GM10248 (cell line): ENCODE data around the gene ZAR1.
A peak's percentile ranks its signal among the peaks of the same experiment; 100 is the strongest.

Experiments used
- CTCF ChIA-PET: fragments of 300-600 bp; sonication (Branson Sonifier 250); formaldehyde crosslinking; extraction: SDS; loops from one replicate; lab custom pipeline; 2021; ENCODE audit warnings: antibody characterized with exemption; lab: Yijun Ruan, JAX
- POLR2A ChIA-PET: fragments of 350-650 bp; sonication (Branson Sonifier 250); formaldehyde crosslinking; extraction: SDS; loops from one replicate; lab custom pipeline; 2020; ENCODE audit warnings: antibody characterized with exemption; lab: Yijun Ruan, JAX
- DNase-seq: peaks from one replicate; pipeline ENCODE4 v3.0.0; 2012; ENCODE audit errors: extremely low spot score
- TF ChIP-seq, protein P1 (sequence below): IDR thresholded peaks from 2 replicates; pipeline ENCODE4 v1.5.1; 2012; ENCODE audit warnings: mild to moderate bottlenecking, low read depth; ENCODE audit errors: extremely low read depth, missing control alignments, control extremely low read depth

ZAR1 gene

GRCh38 chr4:48470570-48470969 lies 19.5 kb upstream of the ZAR1 start:
- no peak for DNase-seq
- POLR2A ChIA-PET, result no interaction called here
- CTCF ChIA-PET, result interaction anchor here (1.8 kb wide), 2 partner anchors 9 to 14 kb away, joined by 5 read pairs; no protein-coding TSS in a partner anchor
- TF ChIP-seq, protein P1, sequence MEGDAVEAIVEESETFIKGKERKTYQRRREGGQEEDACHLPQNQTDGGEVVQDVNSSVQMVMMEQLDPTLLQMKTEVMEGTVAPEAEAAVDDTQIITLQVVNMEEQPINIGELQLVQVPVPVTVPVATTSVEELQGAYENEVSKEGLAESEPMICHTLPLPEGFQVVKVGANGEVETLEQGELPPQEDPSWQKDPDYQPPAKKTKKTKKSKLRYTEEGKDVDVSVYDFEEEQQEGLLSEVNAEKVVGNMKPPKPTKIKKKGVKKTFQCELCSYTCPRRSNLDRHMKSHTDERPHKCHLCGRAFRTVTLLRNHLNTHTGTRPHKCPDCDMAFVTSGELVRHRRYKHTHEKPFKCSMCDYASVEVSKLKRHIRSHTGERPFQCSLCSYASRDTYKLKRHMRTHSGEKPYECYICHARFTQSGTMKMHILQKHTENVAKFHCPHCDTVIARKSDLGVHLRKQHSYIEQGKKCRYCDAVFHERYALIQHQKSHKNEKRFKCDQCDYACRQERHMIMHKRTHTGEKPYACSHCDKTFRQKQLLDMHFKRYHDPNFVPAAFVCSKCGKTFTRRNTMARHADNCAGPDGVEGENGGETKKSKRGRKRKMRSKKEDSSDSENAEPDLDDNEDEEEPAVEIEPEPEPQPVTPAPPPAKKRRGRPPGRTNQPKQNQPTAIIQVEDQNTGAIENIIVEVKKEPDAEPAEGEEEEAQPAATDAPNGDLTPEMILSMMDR, result no peak

DNA sequence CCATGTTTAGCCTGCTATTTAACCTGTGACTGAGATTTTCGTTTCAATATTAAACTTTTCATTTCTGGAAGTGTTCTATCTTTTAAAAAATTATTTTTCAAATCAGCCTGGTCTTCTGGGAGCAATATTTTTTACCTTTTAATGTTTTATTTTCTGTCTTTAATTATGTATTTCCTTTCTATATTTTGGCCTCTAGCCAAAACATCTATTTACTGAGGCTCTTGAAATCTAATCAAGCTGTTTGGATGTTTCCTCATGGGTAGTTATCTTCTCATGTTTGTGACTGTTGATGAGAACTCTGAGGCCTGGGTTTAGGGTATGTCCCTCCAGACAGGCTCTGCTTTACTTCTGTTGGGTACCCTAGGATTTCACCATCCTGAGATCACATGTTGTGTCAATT lies 17.3 kb upstream of the ZAR1 start:
- TF ChIP-seq, protein P1, result no peak
- CTCF ChIA-PET, result interaction anchor here (1.2 kb wide), 1 partner anchor 87 kb away, joined by 3 read pairs; no protein-coding TSS in a partner anchor
- POLR2A ChIA-PET, result no interaction called here
- no peak for DNase-seq

DNA sequence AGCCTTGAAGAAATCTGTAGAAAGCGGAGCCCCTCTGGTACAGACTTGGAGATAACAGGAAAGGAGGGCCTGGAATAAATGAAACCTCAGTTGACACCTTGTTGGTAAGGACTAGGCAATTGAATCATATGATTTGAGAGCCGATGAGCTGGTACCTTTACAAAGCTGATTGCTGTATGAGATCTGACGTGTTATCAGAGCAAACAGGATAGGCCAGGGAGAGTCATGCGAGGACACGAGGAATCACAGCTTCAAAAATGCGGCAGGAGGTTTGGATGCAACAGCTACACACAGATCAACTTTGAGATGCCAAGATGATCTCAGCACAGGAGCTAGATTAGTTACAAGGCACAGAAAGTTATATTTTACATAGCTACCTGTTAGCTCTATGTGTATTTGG lies 14.3 kb upstream of the ZAR1 start:
- POLR2A ChIA-PET, result interaction anchor here (0.6 kb wide), 1 partner anchor 11 kb away, joined by 5 read pairs; no protein-coding TSS in a partner anchor

DNA sequence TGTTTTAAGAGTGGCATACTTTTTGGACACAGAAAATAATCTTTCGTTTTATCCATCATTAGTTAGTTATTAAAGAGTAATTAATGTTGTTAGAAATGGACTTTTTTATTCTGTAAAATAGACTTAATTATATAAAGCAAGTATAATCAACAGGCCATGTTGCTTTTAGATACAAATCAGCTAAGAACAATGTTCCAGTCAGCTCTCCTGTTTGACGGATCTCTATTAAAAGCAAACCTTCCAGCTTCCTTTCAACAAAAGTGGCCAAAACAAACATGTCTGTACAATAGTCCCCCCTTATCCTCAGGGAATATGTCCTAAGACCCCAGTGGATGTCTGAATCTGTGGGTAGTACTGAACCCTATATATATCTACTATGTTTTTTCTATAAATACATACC lies 11.8 kb upstream of the ZAR1 start:
- POLR2A ChIA-PET, result no interaction called here
- CTCF ChIA-PET, result no interaction called here
- DNase-seq, result no peak
- TF ChIP-seq, protein P1, result no peak

More for the DNA sequence above, 14.3 kb upstream of the ZAR1 start:
- DNase-seq, result no peak
- TF ChIP-seq, protein P1, result no peak
- CTCF ChIA-PET, result interaction anchor here (0.8 to 1.6 kb wide), 6 partner anchors 9 to 35 kb away, joined by 3 to 7 read pairs (median 4); no protein-coding TSS in a partner anchor

DNA sequence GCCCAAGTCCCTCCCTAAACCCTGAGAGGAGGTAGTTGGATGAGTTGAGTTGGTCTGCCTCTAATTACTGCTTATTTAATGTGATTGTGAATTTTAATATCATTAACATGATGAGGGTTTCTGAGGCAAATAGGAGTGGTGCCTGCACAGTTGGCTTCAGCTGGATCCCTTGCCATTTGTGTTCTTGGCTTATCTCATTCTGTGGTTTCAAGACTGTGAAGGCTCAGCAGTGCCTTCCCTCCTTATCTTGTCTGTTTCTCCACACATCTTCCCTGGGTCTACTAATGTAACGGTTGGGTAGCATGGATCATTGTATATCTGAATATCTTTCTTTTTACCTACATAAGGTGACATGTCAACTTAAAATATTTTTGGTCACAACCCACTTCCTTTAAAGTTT lies 8.5 kb upstream of the ZAR1 start:
- TF ChIP-seq, protein P1, result no peak
- CTCF ChIA-PET, result interaction anchor here (1.8 kb wide), 1 partner anchor 15 kb away, joined by 5 read pairs; no protein-coding TSS in a partner anchor
- DNase-seq, result no peak
- POLR2A ChIA-PET, result no interaction called here

- ChIA-PET POLR2A (no interaction called here), CTCF (interaction anchor here (1.3 to 1.8 kb wide), 2 partner anchors 16 to 37 kb away, joined by 3 to 5 read pairs; no protein-coding TSS in a partner anchor)
- DNase-seq, result peak; percentile 53
- TF ChIP-seq, protein P1, result no peak
Observed at GRCh38 chr4:48483006-48483776, 6.9 kb upstream of the ZAR1 start, which contains the start of gene SLC10A4. SLC10A4 (plus strand) TSS chr4:48483343; CDS start chr4:48483562, 219 bp downstream.
